T-helper 1 cell treated with Interleukin-12 subunit alpha and Interleukin-12 subunit beta and Interleukin-4 antibody, amounts not matched to agents 30 ng/mL and 1 ng/mL, for 36 hours (primary cell): ENCODE measurements around the gene ZNF710. TPM values are rescaled to one million over a fixed set of nuclear protein-coding genes. Genes with fewer than 3 reads are reported as not detected.

Experiments
- intact Hi-C: fragments of 100-400 bp; cut with micrococcal nuclease; formaldehyde crosslinking; loops from one replicate; pipeline ENCODE4 v1.15.1; 2024
- total RNA-seq: library from RNA; stranded (reverse); gene quantifications from 2 replicates; pipeline ENCODE4 v1.2.3, GENCODE V29; 2022

The ZNF710 gene
- total RNA-seq, 1 donor from 2014 or later, result 29.2 TPM

DNA sequence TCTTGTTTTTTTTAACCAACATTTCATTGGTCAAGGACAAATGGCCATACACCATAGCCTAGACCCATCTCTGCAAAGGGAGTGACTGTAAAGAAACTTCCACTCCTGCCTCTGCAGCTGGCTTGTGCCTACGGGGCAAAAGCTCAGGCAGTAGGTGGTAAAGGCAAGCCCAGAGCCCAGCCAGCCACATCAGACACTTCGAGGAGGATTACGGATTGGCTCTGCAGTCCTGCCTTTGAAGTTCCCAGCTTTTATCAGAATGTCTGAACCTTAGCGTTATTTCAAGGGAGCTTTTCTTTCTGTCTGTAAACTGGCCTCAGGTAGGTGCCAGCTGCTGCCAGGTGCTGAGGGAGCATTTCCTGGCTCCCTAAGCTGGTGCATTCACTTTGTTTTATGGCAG is 15.6 kb downstream of the ZNF710 start:
- intact Hi-C loops, result no loop called here

DNA sequence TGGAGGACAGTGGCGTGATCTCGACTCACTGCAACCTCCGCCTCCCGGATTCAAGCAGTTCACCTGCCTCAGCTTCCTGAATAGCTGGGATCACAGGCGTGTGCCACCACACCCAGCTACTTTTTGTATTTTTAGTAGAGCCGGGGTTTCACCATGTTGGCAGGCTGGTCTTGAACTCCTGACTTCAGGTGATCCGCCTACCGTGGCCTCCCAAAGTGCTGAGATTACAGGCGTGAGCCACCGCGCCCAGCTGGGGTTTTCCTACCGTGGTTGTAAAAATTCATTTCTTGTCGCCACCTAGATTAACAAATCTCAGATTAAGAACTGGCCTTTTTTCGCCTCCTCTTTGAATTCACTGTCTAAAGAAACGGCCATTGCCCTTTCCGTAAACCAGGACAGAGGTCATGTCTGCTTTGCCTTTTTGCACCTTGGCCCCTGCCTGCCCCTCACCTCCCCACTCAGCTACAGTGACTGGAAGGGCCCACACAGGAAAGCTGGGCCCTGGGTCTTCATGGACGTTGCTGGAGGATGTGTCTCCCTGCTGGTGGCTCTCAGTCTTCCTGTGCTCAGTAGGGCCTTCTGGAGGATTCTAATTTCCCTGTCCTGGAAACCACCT is 17.2 kb downstream of the ZNF710 start:
- intact Hi-C loops, result no loop called here

- intact Hi-C loops, result no loop called here
Observed at GRCh38 chr15:90019611-90020010, 18.5 kb downstream of the ZNF710 start.

DNA sequence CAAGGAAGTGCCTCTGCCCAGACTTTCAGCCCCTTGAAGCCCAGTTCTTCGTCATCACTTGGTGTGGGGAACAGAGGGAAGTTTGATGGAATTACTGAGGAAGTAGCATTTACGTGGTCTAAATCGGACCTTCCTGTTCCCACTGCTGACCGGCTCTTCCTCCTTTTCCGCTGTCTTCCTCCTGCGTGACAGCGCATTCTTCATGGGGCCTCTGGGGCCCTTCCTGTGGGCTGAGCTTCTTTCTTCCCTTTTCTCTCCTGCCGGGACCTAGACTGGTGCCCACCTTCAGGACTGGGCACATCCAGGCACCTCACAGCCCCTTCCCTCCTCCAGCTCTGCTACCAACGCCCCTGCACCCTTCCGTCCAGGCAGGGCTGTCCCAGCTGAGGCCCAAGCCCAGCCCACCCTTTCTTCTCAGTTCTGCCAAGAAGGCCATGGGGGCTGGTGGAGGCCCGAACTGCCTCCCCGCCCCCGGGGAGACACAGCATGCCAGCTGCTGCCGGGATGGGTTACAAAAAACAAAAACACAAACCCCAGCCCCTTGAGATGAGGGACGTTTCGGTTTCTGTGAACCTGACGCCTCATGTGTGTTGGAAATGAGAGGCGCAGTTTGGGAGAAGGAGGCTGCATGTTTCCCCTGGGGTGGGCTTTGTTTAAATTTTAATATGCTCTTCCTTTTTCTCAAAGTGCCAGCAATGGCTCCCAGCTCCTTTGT is 19.1 kb downstream of the ZNF710 start:
- intact Hi-C loops, result no loop called here

DNA sequence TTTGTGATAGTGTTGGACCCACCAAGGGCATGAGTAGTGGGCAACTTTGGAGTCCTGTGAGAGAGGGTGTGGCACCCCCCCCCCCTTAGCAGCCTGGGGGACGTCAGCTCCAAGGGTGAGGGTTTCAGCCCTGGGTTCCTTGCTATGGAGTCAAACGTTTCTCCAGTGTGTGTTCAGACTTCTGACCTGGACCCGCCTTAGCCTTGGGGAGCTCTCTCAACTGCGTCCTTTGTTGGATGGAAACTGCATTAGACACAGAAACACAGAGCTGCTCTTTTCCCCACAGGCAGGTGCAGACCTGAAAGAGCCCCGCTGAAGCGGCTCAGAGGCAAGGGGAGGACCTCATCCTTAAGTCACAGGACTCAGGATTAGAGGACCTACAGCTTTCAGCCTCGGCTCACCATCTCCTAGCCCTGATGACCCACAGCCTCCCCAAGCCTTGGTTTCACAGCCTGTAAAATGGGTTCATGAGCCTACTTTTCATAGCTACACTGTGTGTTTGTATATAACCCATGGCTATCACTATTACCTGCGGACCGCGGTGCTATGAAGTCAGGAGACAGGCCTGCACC is 19.9 kb downstream of the ZNF710 start:
- intact Hi-C loops, result no loop called here

DNA sequence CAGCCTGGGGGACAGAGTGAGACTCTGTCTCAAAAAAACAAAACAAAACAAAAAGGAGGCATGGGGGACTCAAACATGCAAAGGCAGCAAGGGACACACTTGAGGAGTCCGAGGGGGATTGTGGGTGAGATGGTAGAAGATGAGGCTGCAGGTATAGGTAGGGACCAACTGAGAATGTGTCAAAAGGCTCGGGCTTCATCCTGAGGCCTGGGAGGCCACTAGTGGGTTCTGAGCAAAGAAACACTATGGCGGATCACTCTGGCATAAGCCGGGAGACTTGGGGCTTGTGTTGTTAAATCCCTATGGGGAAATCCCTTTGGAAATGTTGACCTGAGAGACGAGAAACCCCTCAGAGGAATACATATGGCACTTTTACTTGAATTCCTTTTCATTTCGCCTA is 21.2 kb downstream of the ZNF710 start:
- intact Hi-C loops, result no loop called here

DNA sequence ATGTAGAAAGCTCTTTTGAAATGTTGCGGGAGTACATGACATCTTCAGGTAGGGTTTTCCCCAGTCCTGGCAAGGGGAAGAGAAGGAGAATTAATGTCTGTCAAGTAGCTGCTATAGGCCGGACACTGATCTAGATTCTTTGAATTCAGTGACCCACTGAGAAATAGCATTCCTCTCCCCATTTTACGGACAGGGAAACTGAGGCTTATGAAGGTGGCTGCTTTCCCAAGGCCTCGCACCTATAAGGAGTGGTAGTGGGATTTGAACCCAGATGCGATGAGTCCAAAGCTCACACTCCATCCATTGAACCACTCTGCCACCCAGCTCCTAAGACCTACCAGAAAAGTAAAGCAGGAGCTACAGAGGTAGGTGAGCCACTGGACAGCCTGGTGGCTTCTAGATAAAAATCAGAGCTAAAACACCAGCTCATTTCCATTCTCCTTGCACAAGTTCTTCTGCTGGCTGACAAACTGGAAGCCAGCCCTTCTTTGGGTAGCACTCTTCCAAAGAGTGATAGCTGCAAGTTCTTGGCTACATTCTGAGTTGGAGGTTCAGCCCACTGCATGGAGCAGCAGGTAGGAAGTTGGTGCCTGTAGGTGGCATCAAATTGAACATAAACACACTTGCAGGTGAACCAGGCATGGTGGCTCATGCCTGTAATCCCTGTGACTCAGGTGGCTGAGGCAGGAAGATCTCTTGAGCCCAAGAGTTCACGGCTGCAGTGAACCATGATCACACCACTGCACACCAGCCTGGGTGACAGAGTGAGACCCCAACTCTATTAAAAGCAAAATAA is 22.0 kb downstream of the ZNF710 start:
- intact Hi-C loops, result no loop called here

DNA sequence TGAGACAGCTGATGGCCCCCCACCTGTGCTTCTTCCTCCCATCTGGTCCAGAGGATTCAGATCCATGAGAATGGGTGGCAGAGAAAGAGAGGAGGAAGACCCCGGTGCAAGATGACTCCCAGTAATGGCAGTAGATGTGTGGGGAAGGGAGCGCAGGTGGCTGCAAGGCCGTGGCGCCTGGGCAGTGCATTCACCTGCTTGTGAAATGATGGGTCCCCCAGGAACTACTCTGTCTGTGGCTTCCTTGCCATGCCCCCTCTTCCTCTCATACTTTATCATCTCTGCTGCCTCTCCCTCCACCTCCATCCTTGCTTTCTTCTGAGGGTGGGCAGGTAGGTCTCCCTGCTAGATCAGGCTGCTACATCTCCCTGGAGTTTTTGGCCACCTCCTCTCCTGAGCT is 23.3 kb downstream of the ZNF710 start:
- intact Hi-C loops, result no loop called here

- intact Hi-C loops, result no loop called here
Observed at GRCh38 chr15:90025489-90026033, 24.4 kb downstream of the ZNF710 start.

GRCh38 chr15:90028376-90028944 is 27.3 kb downstream of the ZNF710 start:
- intact Hi-C loops, result no loop called here

- intact Hi-C loops, result no loop called here
Observed at GRCh38 chr15:90029024-90029423, 27.9 kb downstream of the ZNF710 start.

GRCh38 chr15:90030376-90030775 is 29.3 kb downstream of the ZNF710 start:
- intact Hi-C loops, result no loop called here

DNA sequence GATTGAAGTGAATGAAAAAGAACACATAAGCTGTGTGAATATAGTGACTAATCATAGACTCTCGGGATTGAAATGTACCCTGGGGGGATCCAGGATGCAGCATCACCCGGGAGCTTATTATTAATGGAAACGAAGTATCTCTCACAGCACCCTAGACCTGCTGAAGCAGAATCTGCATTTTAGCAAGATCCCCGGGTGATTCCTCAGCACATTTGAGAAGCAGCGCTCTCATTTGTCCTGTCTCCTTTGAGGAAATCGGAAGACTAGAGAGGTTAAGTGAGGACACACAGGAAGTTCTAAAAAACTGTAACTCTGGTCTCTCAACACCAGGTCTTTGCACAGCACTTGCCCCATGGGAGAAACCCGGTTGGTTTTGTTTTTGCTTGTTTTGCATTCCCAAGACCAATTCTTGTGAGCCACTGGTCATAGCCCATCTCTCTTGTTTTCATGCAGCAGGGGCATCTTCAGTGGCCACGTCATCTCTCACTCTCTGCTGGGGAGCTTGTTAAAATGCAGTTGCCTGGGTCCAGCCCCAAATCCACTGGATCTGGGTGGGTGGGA is 30.2 kb downstream of the ZNF710 start:
- intact Hi-C loops, result no loop called here

DNA sequence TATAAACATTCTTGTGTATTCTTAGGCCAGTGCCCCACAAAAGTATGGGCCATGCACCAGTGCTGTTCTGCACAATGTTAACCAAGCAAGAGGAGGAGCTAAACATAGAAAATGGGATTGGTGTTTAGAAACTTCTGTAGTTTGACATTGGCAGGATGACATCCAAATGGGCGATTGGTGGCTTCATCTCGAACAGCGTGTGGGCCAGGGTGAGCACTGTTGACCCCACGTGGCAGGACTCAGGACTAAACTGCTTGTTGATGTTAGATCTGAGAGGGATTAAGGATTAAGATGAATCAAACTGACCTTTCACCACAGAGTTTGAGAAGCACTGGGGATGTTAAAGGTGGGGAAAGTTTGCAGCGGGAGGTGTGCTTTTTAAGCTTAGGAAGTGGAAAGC is 31.9 kb downstream of the ZNF710 start:
- intact Hi-C loops, result no loop called here

GRCh38 chr15:90033448-90033847 is 32.3 kb downstream of the ZNF710 start:
- intact Hi-C loops, result no loop called here

GRCh38 chr15:90035095-90035839 is 34.1 kb downstream of the ZNF710 start:
- intact Hi-C loops, result no loop called here

GRCh38 chr15:90035840-90036230 is 34.7 kb downstream of the ZNF710 start:
- intact Hi-C loops, result no loop called here

DNA sequence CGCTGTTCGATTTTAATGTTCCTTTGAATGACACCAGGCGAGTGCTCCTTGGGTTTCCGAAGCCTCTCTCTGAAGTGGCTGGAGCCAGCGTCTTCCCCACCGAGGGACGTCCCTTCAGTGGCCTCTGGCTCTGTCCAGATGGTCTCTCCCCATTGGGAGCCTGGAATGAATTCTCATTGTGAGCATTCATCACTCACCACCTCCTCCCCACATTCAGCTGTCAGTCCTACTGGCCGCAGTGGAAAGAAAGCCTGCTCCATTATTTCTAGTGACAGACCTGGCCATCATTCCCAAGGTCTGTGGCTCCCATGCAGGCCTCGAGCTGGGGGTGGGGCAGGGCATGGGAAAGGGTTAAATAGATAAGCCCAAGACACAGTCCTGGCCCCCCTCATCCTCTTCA is 35.2 kb downstream of the ZNF710 start:
- intact Hi-C loops, result no loop called here

GRCh38 chr15:90036806-90037510 is 35.8 kb downstream of the ZNF710 start:
- intact Hi-C loops, result no loop called here

- intact Hi-C loops, result no loop called here
Observed at GRCh38 chr15:90037511-90037860, 36.4 kb downstream of the ZNF710 start.
